GM12891 (cell line): ENCODE data around the gene SYNPO.

Experiments
- POLR2A ChIP-seq: IDR thresholded peaks from 2 replicates; pipeline ENCODE4 v1.6.1; 2011; ENCODE audit warnings: low read depth, low read length, control low read depth
- POLR2AphosphoS5 ChIP-seq: IDR thresholded peaks from 2 replicates; pipeline ENCODE4 v1.6.1; 2011; ENCODE audit warnings: low read depth, low read length, control low read depth
- POU2F2 ChIP-seq: IDR thresholded peaks from 2 replicates; pipeline ENCODE4 v1.6.1; 2011; ENCODE audit warnings: low read depth, mild to moderate bottlenecking, control low read depth, low read length, moderate library complexity
- SPI1 ChIP-seq: IDR thresholded peaks from 2 replicates; pipeline ENCODE4 v1.6.1; 2011; ENCODE audit warnings: low read depth, low read length, control low read depth
- TAF1 ChIP-seq: IDR thresholded peaks from 2 replicates; pipeline ENCODE4 v1.6.1; 2011; ENCODE audit warnings: low read depth, low read length, control low read depth

DNA sequence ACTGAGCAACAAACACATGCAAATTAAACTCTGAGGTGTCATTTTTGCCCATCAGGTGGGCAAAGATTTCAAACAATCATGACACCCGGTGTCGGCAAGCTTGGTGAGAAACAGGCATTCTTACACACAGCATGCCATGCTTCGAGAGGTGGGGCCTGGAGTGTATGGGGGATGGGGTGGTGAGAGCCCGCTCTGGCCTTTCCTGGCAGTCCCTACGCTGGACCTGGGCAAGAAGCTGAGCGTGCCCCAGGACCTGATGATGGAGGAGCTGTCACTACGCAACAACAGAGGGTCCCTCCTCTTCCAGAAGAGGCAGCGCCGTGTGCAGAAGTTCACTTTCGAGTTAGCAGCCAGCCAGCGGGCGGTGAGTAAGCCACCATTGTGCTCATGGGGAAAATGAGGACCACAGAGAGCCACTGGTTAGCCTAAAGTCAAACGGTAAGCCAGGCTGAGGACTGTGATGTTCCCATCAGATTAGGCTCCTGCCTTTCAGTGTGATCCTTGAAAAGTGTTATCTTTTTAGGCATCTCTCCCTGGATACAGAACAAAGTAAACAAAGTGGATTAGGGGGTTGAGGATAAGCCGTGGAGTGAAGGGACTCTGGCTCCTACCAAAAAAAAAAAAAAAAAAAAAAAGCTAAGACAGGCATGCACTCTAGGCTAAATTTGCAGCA lies 30.0 kb downstream of the SYNPO start:
- TF ChIP-seq POLR2AphosphoS5: no peak
- no peak for TF ChIP-seq SPI1
- no peak for TF ChIP-seq POLR2A
- no peak for TF ChIP-seq TAF1
- no peak for TF ChIP-seq POU2F2
